WTC11 (cell line): ENCODE data around the gene RFNG. TPM values are rescaled to one million over a fixed set of nuclear protein-coding genes. Genes with fewer than 3 reads are reported as not detected.
A peak's percentile ranks its signal among the peaks of the same experiment; 100 is the strongest.

Source experiments
- ATAC-seq: fragments of 200-7000 bp; cut with Tn5 transposase; 2 replicates; pipeline ENCODE4 v1.10.0; 2021; ENCODE audit warnings: mild to moderate bottlenecking, moderate library complexity
- CTCF ChIA-PET: fragments of 300-600 bp; sonication (Branson Sonifier 250); formaldehyde crosslinking; loops from one replicate; lab custom pipeline; 2021; ENCODE audit warnings: antibody characterized with exemption; lab: Charles Lee
- POLR2A ChIA-PET: fragments of 350-600 bp; sonication (Branson Sonifier 250); formaldehyde crosslinking; loops from one replicate; lab custom pipeline; 2021; ENCODE audit warnings: antibody characterized with exemption; lab: Charles Lee
- DNase-seq: peaks from one replicate; pipeline ENCODE4 v3.0.0; 2021; ENCODE audit warnings: low spot score
- H3K27ac Mint-ChIP-seq: 2 replicates; pipeline ENCODE4 v1.8.0; 2021; ENCODE audit warnings: mixed read lengths
- H3K27me3 Mint-ChIP-seq: 2 replicates; pipeline ENCODE4 v1.8.0; 2021; ENCODE audit warnings: low read depth, mild to moderate bottlenecking, moderate library complexity, mixed read lengths
- H3K36me3 Mint-ChIP-seq: 2 replicates; pipeline ENCODE4 v1.8.0; 2021; ENCODE audit warnings: mixed read lengths
- H3K4me1 Mint-ChIP-seq: 2 replicates; pipeline ENCODE4 v1.8.0; 2022; ENCODE audit warnings: mixed read lengths
- H3K4me3 Mint-ChIP-seq: 2 replicates; pipeline ENCODE4 v1.8.0; 2021; ENCODE audit warnings: mild to moderate bottlenecking, moderate library complexity, mixed read lengths
- H3K9me3 Mint-ChIP-seq: 2 replicates; pipeline ENCODE4 v1.8.0; 2021; ENCODE audit warnings: mixed read lengths
- ARID4B ChIP-seq: sonication (generic); formaldehyde crosslinking; IDR thresholded peaks from 2 replicates; pipeline ENCODE4 v1.8.0; 2023; ENCODE audit warnings: missing genetic modification reagents, mild to moderate bottlenecking, borderline replicate concordance
- ATF1 ChIP-seq: sonication (generic); formaldehyde crosslinking; IDR thresholded peaks from 2 replicates; pipeline ENCODE4 v1.8.1; 2023; ENCODE audit warnings: mild to moderate bottlenecking, moderate library complexity, missing genetic modification reagents
- ELF4 ChIP-seq: sonication (generic); formaldehyde crosslinking; IDR thresholded peaks from 2 replicates; pipeline ENCODE4 v1.8.1; 2022; ENCODE audit warnings: low read depth, mild to moderate bottlenecking, moderate library complexity, missing genetic modification reagents
- FOXK1 ChIP-seq: sonication (generic); formaldehyde crosslinking; IDR thresholded peaks from 2 replicates; pipeline ENCODE4 v1.8.0; 2022; ENCODE audit warnings: mild to moderate bottlenecking, moderate library complexity, missing genetic modification reagents
- FOXP1 ChIP-seq: sonication (generic); formaldehyde crosslinking; IDR thresholded peaks from 2 replicates; pipeline ENCODE4 v1.8.0; 2022; ENCODE audit warnings: missing genetic modification reagents, mild to moderate bottlenecking, moderate library complexity, borderline replicate concordance
- HMGXB4 ChIP-seq: sonication (generic); formaldehyde crosslinking; IDR thresholded peaks from 2 replicates; pipeline ENCODE4 v1.8.1; 2023; ENCODE audit warnings: mild to moderate bottlenecking, moderate library complexity, missing genetic modification reagents
- PREB ChIP-seq: sonication (generic); formaldehyde crosslinking; IDR thresholded peaks from 2 replicates; pipeline ENCODE4 v1.8.1; 2022; ENCODE audit warnings: mild to moderate bottlenecking, missing genetic modification reagents, moderate library complexity, borderline replicate concordance
- PRRX2 ChIP-seq: fragments of 250-450 bp; sonication (Bioruptor Pico); IDR thresholded peaks from 2 replicates; pipeline ENCODE4 v1.8.0; 2021; ENCODE audit warnings: mild to moderate bottlenecking
- TEAD4 ChIP-seq: sonication (generic); formaldehyde crosslinking; IDR thresholded peaks from 2 replicates; pipeline ENCODE4 v1.8.0; 2022; ENCODE audit warnings: mild to moderate bottlenecking, missing genetic modification reagents
- ZNF416 ChIP-seq: fragments of 250-450 bp; sonication (Bioruptor Pico); IDR thresholded peaks from 2 replicates; pipeline ENCODE4 v1.9.0; 2021; ENCODE audit warnings: mild to moderate bottlenecking, inconsistent platforms
- ZNF425 ChIP-seq: fragments of 250-450 bp; sonication (Bioruptor Pico); conservative IDR thresholded peaks from 2 replicates; pipeline ENCODE4 v1.9.0; 2021; ENCODE audit warnings: mild to moderate bottlenecking
- total RNA-seq: library from RNA; stranded (reverse); gene quantifications from 3 replicates; pipeline ENCODE4 v1.2.3, GENCODE V29; 2021
- TF ChIP-seq, protein P1 (sequence below): fragments of 250-450 bp; sonication (Bioruptor Pico); IDR thresholded peaks from 2 replicates; pipeline ENCODE4 v1.9.0; 2021; ENCODE audit warnings: mild to moderate bottlenecking
- TF ChIP-seq, protein P2 (sequence below): sonication (generic); formaldehyde crosslinking; IDR thresholded peaks from 2 replicates; pipeline ENCODE4 v1.8.1; 2023; ENCODE audit warnings: mild to moderate bottlenecking, missing genetic modification reagents
- TF ChIP-seq, protein P3 (sequence below): sonication (generic); formaldehyde crosslinking; IDR thresholded peaks from 2 replicates; pipeline ENCODE4 v1.8.1; 2022; ENCODE audit warnings: missing genetic modification reagents, borderline replicate concordance

RFNG gene
- total RNA-seq, 1 experiment from 2014 or later: 41.6 TPM

DNA sequence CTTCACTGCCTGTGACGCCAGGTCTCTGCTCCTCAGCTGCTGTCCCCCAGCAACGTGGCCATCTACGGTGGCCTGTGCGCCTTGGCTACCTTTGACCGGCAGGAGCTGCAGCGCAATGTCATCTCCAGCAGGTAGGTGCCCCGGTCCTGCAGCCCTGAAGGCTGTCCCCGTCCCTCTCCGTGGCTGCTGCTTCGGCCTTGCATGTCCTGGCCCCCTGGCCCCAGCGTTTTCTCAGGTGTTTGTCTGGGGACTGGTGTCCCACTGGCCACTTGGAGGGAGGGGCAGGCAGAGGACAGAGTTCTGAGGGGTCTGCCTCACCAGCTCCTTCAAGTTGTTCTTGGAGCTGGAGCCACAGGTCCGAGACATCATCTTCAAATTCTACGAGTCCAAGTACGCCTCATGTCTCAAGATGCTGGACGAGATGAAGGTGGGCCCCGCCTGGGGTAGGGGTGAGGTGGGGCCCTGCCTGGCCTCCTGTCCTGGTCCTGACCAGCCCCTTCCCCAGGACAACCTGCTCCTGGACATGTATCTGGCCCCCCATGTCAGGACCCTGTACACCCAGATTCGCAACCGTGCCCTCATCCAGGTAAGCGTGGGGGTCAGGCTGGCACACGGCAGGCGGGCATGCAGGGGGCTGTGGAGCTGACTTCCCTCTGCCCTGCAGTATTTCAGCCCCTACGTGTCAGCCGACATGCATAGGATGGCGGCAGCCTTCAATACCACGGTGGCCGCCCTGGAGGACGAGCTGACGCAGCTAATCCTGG lies 4.5 kb upstream of the RFNG start:
- Mint-ChIP-seq H3K27ac (no peak overlapping the region), H3K4me1 (no peaks in the 10 kb centered on the region), H3K9me3 (no peaks in the 10 kb centered on the region), H3K36me3 (peaks cover 8% of the 10 kb centered on the region; the same call in 1 of the 2 replicates), H3K27me3 (no peaks in the 10 kb centered on the region), H3K4me3 (no peak overlapping the region)
- ATAC-seq (no peak), DNase-seq (no peak)
- CTCF ChIA-PET: interaction anchor here (1.0 to 2.9 kb wide), 2 partner anchors 19 to 26 kb away, joined by 3 to 11 read pairs; partner anchors contain the start of gene DCXR
- TF ChIP-seq ELF4 (CRISPR knock-in tag): no peak
- TF ChIP-seq PREB (CRISPR knock-in tag): peak; percentile 29; the same call in 1 of the 2 replicates
- TF ChIP-seq, protein P1, sequence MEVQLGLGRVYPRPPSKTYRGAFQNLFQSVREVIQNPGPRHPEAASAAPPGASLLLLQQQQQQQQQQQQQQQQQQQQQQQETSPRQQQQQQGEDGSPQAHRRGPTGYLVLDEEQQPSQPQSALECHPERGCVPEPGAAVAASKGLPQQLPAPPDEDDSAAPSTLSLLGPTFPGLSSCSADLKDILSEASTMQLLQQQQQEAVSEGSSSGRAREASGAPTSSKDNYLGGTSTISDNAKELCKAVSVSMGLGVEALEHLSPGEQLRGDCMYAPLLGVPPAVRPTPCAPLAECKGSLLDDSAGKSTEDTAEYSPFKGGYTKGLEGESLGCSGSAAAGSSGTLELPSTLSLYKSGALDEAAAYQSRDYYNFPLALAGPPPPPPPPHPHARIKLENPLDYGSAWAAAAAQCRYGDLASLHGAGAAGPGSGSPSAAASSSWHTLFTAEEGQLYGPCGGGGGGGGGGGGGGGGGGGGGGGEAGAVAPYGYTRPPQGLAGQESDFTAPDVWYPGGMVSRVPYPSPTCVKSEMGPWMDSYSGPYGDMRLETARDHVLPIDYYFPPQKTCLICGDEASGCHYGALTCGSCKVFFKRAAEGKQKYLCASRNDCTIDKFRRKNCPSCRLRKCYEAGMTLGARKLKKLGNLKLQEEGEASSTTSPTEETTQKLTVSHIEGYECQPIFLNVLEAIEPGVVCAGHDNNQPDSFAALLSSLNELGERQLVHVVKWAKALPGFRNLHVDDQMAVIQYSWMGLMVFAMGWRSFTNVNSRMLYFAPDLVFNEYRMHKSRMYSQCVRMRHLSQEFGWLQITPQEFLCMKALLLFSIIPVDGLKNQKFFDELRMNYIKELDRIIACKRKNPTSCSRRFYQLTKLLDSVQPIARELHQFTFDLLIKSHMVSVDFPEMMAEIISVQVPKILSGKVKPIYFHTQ: no peak
- TF ChIP-seq HMGXB4 (CRISPR knock-in tag): no peak
- TF ChIP-seq, protein P2, sequence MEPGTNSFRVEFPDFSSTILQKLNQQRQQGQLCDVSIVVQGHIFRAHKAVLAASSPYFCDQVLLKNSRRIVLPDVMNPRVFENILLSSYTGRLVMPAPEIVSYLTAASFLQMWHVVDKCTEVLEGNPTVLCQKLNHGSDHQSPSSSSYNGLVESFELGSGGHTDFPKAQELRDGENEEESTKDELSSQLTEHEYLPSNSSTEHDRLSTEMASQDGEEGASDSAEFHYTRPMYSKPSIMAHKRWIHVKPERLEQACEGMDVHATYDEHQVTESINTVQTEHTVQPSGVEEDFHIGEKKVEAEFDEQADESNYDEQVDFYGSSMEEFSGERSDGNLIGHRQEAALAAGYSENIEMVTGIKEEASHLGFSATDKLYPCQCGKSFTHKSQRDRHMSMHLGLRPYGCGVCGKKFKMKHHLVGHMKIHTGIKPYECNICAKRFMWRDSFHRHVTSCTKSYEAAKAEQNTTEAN (CRISPR knock-in tag): no peak
- TF ChIP-seq, protein P3, sequence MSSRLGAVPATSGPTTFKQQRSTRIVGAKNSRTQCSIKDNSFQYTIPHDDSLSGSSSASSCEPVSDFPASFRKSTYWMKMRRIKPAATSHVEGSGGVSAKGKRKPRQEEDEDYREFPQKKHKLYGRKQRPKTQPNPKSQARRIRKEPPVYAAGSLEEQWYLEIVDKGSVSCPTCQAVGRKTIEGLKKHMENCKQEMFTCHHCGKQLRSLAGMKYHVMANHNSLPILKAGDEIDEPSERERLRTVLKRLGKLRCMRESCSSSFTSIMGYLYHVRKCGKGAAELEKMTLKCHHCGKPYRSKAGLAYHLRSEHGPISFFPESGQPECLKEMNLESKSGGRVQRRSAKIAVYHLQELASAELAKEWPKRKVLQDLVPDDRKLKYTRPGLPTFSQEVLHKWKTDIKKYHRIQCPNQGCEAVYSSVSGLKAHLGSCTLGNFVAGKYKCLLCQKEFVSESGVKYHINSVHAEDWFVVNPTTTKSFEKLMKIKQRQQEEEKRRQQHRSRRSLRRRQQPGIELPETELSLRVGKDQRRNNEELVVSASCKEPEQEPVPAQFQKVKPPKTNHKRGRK (CRISPR knock-in tag): no peak
- POLR2A ChIA-PET: no interaction called here

DNA sequence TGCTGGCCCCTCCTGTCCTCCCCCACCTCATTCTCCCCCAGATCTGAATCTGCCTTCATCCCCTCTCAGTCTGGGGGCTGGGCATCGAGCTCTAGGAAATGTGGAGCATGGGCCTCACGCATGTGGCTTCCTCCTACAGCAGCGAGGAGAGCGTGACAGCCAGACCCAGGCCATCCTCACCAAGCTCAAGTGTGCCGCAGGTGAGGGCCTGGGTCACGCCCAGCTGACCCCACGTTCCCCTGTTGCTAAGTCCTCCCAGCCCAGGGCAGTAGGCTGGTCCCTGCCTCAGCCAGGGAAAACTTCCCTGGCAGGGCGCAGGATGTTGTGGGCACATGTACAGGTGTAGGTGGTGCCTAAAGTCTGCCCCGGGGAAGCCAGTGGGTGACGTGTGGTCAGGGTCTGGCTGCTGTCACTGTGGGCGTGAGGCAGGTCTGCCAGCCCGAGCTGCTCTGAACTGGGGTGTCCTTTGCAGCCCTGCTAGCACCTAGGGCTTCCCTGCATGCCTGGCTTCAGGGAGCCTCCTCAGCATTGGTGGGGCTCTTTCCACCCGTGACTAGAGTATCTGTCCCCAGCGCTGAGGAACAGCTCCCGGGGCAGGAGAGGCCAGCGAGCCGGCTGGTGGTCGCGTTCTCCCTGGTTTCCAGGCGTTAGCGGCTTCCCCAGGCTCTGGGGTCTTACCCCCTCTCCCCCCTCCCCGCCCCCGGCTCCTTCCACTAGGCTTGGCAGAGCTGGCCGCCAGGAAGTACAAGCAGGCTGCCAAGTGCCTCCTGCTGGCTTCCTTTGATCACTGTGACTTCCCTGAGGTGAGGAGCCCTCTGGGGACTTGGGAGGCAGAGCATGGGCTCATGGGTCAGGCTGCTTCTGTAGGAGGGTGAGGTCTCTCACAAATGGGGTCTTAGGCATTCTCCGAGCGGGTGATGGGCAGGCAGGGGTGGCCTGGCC lies 3.7 kb upstream of the RFNG start:
- H3K4me3 Mint-ChIP-seq: no peak overlapping the region
- no peak for DNase-seq
- H3K27me3 Mint-ChIP-seq: no peaks in the 10 kb centered on the region

More for the DNA sequence above, 3.7 kb upstream of the RFNG start:
- H3K4me1 Mint-ChIP-seq: peaks cover 4% of the 10 kb centered on the region
- H3K36me3 Mint-ChIP-seq: peaks cover 8% of the 10 kb centered on the region; the same call in 1 of the 2 replicates
- no peak for ATAC-seq
- H3K9me3 Mint-ChIP-seq: no peaks in the 10 kb centered on the region
- ChIA-PET CTCF (interaction anchor here (2.9 to 5.8 kb wide), 2 partner anchors 18 to 25 kb away, joined by 11 to 31 read pairs; partner anchors contain the start of genes DCXR and RAC3), POLR2A (no interaction called here)
- H3K27ac Mint-ChIP-seq: no peak overlapping the region
- no peak for TF ChIP-seq TEAD4 (CRISPR knock-in tag)
- TF ChIP-seq ZNF425 (CRISPR knock-in tag): no peak
- TF ChIP-seq ARID4B (CRISPR knock-in tag): no peak
- TF ChIP-seq PRRX2 (CRISPR knock-in tag): no peak
- TF ChIP-seq FOXK1 (CRISPR knock-in tag): no peak
- no peak for TF ChIP-seq ZNF416 (CRISPR knock-in tag)
- TF ChIP-seq FOXP1: no peak
- TF ChIP-seq ATF1 (CRISPR knock-in tag): 0 out of 2 replicates have a peak, but pooled peaks have one; percentile 30
